Pons (tissue), 1 donor: Measurements from ENCODE around the gene SYT1.

Experiments used
- DNase-seq: peaks from one replicate; pipeline ENCODE4 v3.0.0-alpha.2; 2016; ENCODE audit warnings: low spot score

SYT1 gene

DNA sequence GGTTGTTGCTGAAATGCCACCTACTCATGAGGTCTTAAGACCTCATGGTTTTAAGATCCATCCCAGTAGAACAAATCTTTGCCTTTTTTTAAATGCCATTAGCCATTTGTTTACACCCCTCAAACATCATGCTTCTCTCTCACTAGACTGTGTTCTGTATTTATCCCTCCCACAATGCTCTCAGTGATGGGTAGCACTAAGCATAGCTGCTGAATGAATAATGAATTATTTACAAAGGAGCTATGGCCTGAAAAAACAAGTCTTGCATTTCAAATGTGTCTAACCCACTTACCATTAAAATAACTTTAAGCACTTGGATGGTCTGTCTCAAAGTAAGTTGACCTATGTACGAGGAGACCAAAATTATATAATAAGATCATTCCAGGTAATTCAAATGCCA is 491.6 kb downstream of the SYT1 start:
- DNase-seq, result no peak

DNA sequence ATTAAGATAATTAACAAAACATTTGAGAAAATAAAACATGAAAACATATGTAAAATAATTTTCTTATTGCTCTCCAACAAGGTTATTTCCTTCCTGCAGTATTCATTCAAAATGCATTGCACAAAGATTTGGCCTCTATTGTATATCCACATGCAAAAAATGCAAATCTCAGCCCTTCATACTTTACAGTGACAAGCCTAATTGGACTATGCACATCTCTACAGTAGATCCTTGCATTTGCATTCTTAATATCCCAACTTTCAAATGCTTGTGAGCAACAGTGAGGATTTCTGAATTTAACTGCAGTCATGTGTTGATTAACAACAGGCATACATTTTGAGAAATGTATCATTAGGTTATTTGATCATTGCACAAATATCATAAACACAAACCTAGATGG is 492.5 kb downstream of the SYT1 start:
- DNase-seq, result no peak

- DNase-seq, result no peak
These were observed 494.2 kb downstream of the SYT1 start for GRCh38 chr12:79358716-79359300.

- no peak for DNase-seq
These were observed 495.7 kb downstream of the SYT1 start for GRCh38 chr12:79360286-79360685.

GRCh38 chr12:79360936-79361335 is 496.4 kb downstream of the SYT1 start:
- DNase-seq, result peak; percentile 38

DNA sequence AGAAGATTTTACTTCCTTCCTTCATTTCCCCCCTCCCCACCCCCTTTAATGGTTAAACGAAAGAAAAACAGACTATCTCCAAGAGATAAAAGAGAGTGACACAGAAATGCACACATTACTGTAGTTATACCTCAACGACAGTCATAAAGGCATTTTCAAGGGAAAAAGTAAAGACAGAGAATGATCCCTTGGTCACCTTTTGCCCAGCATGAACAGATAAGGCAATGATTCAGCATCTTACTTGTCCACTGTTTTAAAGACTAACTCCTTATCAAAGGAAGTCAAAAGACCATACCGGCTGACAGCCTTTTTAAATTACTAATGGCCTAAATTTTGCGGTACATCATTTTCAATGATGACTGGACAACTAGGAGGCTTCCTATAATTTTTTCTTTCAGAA is 499.6 kb downstream of the SYT1 start:
- DNase-seq, result no peak

GRCh38 chr12:79366374-79366773 is 501.8 kb downstream of the SYT1 start:
- DNase-seq, result no peak

DNA sequence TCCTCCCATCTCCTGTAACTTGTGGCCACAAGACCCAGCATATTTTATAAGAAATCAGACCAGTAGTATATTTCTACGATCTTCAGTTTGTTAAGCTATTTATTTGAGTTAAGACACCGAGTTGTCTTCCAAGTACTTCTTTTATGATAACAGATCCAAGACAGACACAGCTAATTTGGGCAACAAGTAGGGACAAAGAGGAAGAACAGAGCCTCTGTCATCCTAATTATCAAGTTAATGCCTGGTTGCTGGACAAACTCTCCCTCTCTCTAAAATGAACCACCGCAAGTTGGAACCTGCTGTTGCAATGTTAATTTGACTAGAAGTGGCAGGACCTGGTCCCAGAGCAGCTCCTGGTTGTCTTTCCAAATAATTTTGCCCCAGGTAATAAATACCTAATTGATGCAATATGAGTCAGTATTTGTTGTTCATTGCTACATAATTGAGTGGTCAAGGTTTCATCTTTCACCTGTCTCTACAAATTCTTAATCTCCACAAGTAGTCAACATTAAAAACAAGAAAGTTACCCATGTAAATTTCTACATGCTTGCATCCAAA is 502.5 kb downstream of the SYT1 start:
- DNase-seq, result no peak

DNA sequence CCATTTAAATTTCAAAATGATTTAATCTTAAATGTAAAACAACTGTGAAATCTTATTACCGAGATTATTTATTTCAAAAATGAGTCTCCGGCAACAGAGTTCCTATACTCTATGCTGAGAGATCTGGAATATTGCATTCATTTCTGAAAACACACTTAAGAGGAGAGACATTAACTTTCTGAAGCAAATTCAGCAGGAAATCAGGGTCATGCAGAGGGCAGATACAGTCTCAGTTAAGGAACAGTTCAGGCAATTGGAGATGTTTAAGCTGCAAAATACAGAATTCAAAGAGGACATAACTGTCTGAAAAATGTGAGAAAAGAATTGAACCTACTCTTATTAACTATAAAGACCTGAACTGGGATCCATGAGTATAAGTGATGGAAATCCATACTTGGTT is 505.4 kb downstream of the SYT1 start:
- no peak for DNase-seq

GRCh38 chr12:79371226-79371625 is 506.7 kb downstream of the SYT1 start:
- DNase-seq, result no peak

DNA sequence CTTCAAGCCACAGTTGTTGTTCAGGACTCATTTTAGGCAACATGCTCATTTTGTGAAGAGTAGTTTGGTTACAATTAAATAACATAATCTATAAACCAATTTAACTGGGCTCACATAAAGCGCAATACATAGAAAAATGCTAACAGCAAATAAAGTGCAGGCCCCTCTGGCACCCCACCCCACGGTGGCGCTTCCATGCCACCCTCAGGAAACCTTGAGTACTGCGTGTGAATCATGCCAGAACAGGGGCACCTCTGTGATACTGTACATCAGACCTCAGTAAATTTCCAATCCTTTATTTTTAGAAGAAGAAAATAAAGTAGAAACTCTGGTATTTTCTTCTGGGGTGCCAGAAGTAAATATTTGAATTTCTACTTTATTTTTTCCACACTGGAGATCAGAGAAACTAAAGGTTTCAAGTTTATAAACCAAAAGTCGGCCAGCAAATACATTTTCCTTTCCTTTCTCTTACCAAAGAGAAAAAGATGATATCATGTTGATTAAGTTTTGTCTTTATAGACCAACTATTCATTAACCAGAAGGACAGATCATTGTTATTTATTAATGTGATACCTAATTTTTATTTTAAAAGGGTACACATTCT is 509.4 kb downstream of the SYT1 start:
- no peak for DNase-seq

DNA sequence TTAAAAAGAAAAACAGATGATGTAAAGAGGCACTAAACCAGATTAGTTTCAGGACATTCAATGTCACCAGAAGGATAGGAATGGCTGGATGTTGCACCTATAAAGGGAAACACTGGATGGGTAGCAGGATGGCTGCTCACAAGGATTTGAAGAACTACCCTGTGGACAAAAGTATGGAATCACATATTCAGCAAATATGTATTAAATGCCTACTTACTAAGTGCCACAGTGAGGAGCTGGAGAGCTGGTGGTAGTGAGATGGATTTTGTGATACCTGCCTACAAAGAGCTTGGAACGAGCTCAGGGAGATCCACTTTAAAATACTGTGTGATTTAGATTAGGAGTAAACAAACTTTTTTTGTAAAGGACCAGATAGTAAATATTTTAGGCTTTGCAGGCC is 510.0 kb downstream of the SYT1 start:
- no peak for DNase-seq

- DNase-seq, result no peak
These were observed 510.5 kb downstream of the SYT1 start for GRCh38 chr12:79375050-79375449.

DNA sequence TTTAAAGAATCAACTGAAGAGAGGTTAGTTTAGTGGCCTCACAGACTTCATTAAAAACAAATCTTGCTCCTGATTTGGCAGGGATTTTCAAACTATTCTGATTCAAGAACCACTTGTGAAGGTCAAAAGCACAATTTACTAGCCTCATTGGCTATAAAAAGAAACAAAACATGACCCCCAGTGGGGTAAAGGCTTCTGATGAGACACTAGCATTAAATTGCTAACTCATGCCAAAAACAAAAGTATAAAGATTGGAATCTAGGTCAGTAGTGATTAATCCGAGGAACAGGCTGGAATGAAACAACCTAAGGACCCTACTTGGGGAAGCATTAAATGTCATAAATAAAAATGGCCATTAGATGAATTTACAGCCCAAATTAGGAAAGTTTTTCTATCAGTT is 513.9 kb downstream of the SYT1 start:
- no peak for DNase-seq

- DNase-seq, result no peak
These were observed 515.8 kb downstream of the SYT1 start for GRCh38 chr12:79380402-79380801.

DNA sequence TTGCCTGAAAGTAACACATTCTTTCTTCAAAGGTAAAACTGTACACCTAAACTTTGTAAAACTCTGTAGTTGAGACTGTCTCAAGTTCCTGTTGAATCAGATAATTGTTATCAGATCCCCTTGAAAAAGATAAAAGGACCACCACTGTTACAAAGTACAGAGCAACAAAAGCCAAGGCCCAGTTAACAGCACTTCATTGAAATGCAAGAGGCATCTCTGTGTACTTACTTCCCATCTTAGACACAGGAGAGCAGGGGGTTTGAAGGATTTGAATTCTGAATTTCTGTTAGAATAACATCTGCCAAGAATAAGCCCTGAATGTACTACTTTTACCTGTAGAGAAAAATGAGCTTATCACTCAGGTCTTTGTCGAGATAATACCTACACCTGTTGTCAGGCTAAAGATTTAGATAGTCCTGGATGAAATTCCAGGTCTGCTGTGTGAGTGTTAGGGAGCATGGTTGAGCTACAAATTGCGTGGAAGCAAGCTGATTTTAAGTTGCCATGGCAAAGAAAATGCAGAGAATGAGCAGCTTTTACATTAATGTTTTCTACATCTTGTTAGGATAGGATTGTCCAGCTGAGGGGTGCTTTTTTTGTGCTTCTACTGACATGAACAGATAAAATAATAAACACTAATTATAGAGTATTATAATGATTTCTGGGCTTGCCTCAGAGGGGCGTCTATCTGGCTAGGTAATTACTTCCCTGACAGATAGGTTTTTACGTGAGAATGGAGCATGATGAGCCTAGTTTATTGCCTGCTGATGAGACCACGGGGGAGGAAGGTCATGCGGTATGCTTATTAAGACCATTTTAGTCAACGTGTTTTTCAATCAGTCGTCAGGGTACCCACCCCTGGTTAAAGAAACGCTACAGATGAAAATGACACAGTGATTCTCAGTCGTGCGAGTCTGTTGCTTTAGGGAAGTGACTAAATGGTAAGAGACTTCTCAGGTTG is 517.0 kb downstream of the SYT1 start:
- DNase-seq, result no peak

DNA sequence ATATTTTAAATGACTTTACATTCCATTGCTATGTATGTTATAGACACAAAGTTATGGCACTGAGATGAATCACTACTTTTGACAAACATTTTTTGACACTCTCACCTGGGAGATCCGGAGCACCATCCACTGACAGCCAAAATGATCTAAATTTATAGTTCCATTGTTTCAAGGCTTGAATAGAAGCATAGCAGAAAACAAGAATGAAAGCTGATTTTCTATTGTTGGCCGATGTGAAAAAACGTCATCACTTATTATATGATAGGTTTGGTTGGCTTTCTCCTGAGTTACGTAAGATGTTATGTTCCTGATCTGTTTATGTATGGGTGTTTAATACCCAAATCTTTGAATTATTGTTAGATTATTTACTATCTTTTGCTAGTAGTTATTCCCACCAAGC is 520.0 kb downstream of the SYT1 start:
- DNase-seq, result no peak

DNA sequence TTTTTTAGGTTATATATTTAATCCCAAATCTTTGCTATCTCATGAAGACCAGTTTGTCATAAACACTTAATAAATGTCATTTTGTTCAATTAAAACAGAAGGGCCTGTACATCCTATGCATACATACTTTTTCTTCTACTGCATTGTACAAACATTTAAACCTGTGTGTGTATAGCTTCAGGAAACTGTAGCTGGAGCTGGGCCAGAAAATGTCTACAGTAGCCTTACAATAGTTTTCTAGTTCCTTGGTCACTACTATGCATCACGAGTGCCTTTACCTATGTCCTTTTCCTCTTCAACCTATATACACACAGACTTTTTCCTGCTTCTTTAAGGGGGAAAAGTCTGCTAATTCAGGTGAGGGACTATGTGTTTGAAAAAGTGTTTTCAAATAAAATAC is 523.4 kb downstream of the SYT1 start:
- no peak for DNase-seq

DNA sequence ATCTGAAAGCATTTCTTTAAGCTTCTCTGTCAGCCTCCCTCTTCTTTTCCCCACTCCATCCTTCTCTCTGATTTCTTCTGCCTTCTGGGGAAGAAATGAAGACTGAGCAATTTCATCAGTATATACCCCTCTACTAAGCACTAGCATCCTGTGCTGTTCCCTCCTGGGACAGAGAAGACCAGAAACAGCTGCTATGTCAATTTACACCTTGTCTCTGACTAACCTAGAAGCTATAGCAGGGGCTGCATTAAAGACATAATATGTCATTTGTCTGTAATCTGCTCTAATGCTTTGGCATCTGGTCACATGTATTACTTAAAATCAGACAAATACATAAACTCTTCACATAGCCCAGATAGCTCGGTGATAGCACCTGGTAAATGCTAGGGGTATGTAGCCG is 529.3 kb downstream of the SYT1 start:
- no peak for DNase-seq

GRCh38 chr12:79397609-79398008 is 533.0 kb downstream of the SYT1 start:
- no peak for DNase-seq

DNA sequence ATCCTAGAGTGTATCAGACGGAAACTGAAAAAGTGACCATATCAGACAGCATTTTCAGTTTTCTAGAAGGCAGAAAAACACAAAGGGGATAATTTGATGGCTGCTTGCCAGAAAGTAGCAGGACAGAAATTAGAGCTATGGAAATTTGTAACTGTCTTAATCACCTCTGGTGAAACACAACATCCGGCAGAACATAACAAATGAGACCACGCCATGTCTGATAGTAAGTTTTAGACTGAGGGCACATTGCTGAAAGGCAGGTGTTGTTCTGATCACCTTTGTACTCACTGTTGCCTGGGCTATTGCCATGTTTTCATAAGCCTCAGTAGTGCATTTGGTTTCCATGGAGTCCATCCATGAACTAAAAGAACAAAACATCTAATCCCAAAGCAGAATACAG is 535.9 kb downstream of the SYT1 start:
- no peak for DNase-seq

GRCh38 chr12:79402606-79403005 is 538.0 kb downstream of the SYT1 start:
- no peak for DNase-seq

DNA sequence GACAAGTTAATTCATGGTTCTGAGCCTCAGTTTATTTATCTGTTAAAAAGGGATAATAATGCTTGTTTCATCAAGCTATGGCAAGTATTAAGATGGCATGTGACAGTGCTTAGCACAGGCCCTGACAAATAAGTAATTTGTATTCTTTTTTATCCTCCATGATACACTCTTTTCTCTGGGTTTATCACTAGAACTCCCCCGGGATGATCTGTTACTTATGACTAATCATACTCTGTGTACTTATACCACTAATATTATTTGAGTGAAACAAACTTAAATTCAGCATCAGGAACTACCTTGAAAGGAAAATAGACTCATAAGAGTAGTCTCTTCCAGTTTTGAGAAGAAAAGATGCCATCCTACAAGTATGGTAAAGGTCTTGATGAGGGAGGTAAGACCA is 542.4 kb downstream of the SYT1 start:
- DNase-seq, result no peak
